Tibial nerve (tissue), 4 donors: ENCODE data around the gene LSM5. TPM values are rescaled to one million over a fixed set of nuclear protein-coding genes. Genes with fewer than 3 reads are reported as not detected.

Experiments used
- DNase-seq, 2 donors: peaks; one replicate each; pipeline ENCODE4 v3.0.0-alpha.2; 2019; ENCODE audit warnings: low spot score in 2 of 2
- H3K27ac ChIP-seq, 4 donors: fragments of 200-600 bp; sonication (generic) in 3 of 4; one replicate each; pipeline ENCODE4 v1.5.1; 2017 to 2019; ENCODE audit warnings: mild to moderate bottlenecking in 1 of 4
- H3K27me3 ChIP-seq, 2 donors: fragments of 200-600 bp; sonication (generic) in 1 of 2; one replicate each; pipeline versions ENCODE4 v1.5.1 to v1.6.0; 2017 to 2019
- H3K36me3 ChIP-seq, 3 donors: fragments of 200-600 bp; sonication (generic); one replicate each; pipeline ENCODE4 v1.5.1; 2018 to 2019
- H3K4me1 ChIP-seq, 4 donors: fragments of 200-600 bp; sonication (generic) in 3 of 4; one replicate each; pipeline ENCODE4 v1.5.1; 2017 to 2019
- H3K4me3 ChIP-seq, 4 donors: fragments of 200-600 bp; sonication (generic) in 3 of 4; one replicate each; pipeline ENCODE4 v1.5.1; 2017 to 2019; ENCODE audit warnings: mild to moderate bottlenecking in 1 of 4, moderate library complexity in 1 of 4
- H3K9me3 ChIP-seq, 4 donors: fragments of 200-600 bp; sonication (generic) in 3 of 4; one replicate each; pipeline ENCODE4 v1.5.1; 2017 to 2019
- CTCF ChIP-seq, 5 experiments: fragments of 200-600 bp in 3 of 5; fragments of 450-650 bp in 2 of 5; sonication (generic) in 3 of 5; IDR thresholded peaks; one replicate each; pipeline ENCODE4 v1.5.1; 2016 to 2019; ENCODE audit warnings: antibody characterized with exemption in 5 of 5, mild to moderate bottlenecking in 3 of 5, moderate library complexity in 2 of 5
- EP300 ChIP-seq, 2 donors: sonication (generic); formaldehyde crosslinking; IDR thresholded peaks; one replicate each; pipeline ENCODE4 v1.6.1; 2017; ENCODE audit warnings: antibody characterized with exemption in 2 of 2, mild to moderate bottlenecking in 1 of 2
- POLR2A ChIP-seq, 2 donors: fragments of 450-650 bp; IDR thresholded peaks; one replicate each; pipeline ENCODE4 v1.6.1; 2017; ENCODE audit warnings: antibody characterized with exemption in 2 of 2, mild to moderate bottlenecking in 2 of 2, moderate library complexity in 2 of 2
- WGBS, 2 donors: methylation state at CpG; one replicate each; pipeline ENCODE4 v1.1.5; 2018; 5-methylcytosine and 5-hydroxymethylcytosine counted together
- total RNA-seq, 4 donors: library from RNA; depleted of rRNA; stranded (reverse); fragments of >200 nt; gene quantifications; one replicate each; pipeline ENCODE4 v1.1.0, GENCODE V29; 2016

Gene LSM5
- total RNA-seq, 4 donors from 2014 or later, result 9.9 to 32.8 (median 15.7) TPM

- H3K9me3 ChIP-seq, result no peaks in the 10 kb centered on the region
- WGBS, 2 donors, result 78 to 93% methylated on average over 4 of the region's 4 CpGs
- no peak for TF ChIP-seq EP300 (IDR thresholded peaks at IDR 0.05)
- no peak for TF ChIP-seq POLR2A (IDR thresholded peaks at IDR 0.05)
- no peak for TF ChIP-seq CTCF (IDR thresholded peaks at IDR 0.05)
Observed at GRCh38 chr7:32535162-32535702, 45.1 kb upstream of the LSM5 start.

DNA sequence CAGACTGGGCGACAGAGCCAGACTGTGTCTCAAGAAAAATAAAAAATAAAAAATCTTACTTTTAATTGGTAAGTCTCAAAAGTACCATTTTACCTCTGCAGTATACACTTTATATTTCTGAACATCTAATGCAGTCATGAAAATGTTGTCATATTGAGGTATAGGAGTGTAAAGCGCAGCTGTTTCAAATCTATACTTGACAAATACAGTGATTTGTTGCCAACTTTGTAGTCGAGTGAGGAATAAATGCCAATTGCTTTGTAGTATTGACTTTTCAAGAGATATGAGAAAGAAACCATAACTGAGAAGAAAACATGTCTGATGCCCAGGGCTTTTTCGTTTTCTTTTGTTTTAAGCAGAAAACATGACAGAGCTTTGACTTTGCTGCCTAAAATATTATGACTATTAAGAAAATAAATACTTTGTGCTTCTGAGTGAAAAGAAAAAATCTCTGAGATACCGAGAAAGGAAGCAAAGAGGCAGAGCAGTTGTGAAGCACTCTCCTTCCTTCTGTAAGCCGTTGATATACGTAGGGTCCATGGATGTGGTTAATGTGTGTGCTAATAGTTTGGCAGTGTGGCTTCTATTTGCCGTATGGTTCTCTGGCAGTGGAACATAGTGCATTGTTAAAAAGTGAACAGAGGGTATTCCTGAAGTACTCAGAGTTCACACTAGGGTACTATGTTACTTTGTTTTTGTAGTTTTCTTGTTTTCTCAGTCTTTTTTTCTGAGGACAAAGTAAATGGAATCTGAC lies 43.3 kb upstream of the LSM5 start:
- no peak for TF ChIP-seq POLR2A (IDR thresholded peaks at IDR 0.05)
- no peak for TF ChIP-seq CTCF (IDR thresholded peaks at IDR 0.05)
- no peak for TF ChIP-seq EP300 (IDR thresholded peaks at IDR 0.05)
- no peak overlapping the region for H3K4me3 ChIP-seq
- 57 to 59% methylated on average over 8 of the region's 8 CpGs for WGBS, 2 donors
- H3K9me3 ChIP-seq, result no peaks in the 10 kb centered on the region
- DNase-seq, result no peak
- no peaks in the 10 kb centered on the region for H3K36me3 ChIP-seq
- no peaks in the 10 kb centered on the region for H3K27me3 ChIP-seq
- peaks cover 0 to 34% (median 7%) of the 10 kb centered on the region in 4 donors for H3K4me1 ChIP-seq
- no peak overlapping the region for H3K27ac ChIP-seq

More at GRCh38 chr7:32535162-32535702, 45.1 kb upstream of the LSM5 start:
- Histone ChIP-seq H3K4me3 (no peak overlapping the region), H3K27me3 (no peaks in the 10 kb centered on the region), H3K27ac (no peak overlapping the region), H3K36me3 (no peaks in the 10 kb centered on the region), H3K4me1 (peaks cover 0 to 34% (median 7%) of the 10 kb centered on the region in 4 donors)
- DNase-seq, result no peak

DNA sequence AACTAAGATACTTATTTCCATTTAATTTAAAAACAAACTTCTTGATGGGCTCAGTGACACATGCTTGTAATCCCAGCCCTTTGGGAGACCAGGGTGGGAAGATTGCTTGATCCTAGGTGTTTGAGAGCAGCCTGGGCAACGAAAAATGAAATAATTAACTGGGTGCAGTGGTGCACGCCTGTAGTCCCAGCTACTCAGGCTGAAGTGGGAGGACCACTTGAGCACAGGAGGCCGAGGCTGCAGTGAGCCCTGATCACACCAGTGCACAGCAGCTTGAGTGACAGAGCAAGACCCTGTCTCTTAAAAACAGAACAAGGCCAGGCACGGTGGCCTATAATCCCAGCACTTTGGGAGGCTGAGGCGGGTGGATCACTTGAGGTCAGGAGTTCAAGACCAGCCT lies 42.5 kb upstream of the LSM5 start:
- Histone ChIP-seq H3K4me3 (no peak overlapping the region), H3K4me1 (peaks cover 0 to 28% (median 6%) of the 10 kb centered on the region in 4 donors), H3K27ac (no peak overlapping the region), H3K36me3 (no peaks in the 10 kb centered on the region), H3K27me3 (no peaks in the 10 kb centered on the region), H3K9me3 (no peaks in the 10 kb centered on the region)
- 91 to 95% methylated on average over 5 of the region's 5 CpGs for WGBS, 2 donors
- no peak for TF ChIP-seq POLR2A (IDR thresholded peaks at IDR 0.05)
- TF ChIP-seq CTCF (IDR thresholded peaks at IDR 0.05), result no peak
- no peak for TF ChIP-seq EP300 (IDR thresholded peaks at IDR 0.05)
- no peak for DNase-seq

GRCh38 chr7:32532086-32532485 lies 41.9 kb upstream of the LSM5 start:
- no peak overlapping the region for H3K4me3 ChIP-seq
- no peaks in the 10 kb centered on the region for H3K36me3 ChIP-seq
- TF ChIP-seq CTCF (IDR thresholded peaks at IDR 0.05) (no peak), POLR2A (IDR thresholded peaks at IDR 0.05) (no peak), EP300 (IDR thresholded peaks at IDR 0.05) (no peak)
- no peak for DNase-seq
- peaks cover 0 to 22% (median 3%) of the 10 kb centered on the region in 4 donors for H3K4me1 ChIP-seq
- WGBS, 2 donors, result 75 to 93% methylated on average over 3 of the region's 3 CpGs
- no peaks in the 10 kb centered on the region for H3K27me3 ChIP-seq
- H3K9me3 ChIP-seq, result no peaks in the 10 kb centered on the region
- no peak overlapping the region for H3K27ac ChIP-seq

- no peak for DNase-seq
- WGBS, 2 donors, result 94% methylated on average over 13 of the region's 13 CpGs
Observed at GRCh38 chr7:32531402-32531801, 41.2 kb upstream of the LSM5 start.

More at GRCh38 chr7:32531402-32531801, 41.2 kb upstream of the LSM5 start:
- Histone ChIP-seq H3K4me3 (no peak overlapping the region), H3K27ac (no peak overlapping the region), H3K27me3 (no peaks in the 10 kb centered on the region), H3K9me3 (no peaks in the 10 kb centered on the region), H3K4me1 (peaks cover 0 to 20% (median under 1%) of the 10 kb centered on the region in 4 donors), H3K36me3 (no peaks in the 10 kb centered on the region)
- TF ChIP-seq CTCF (IDR thresholded peaks at IDR 0.05) (no peak), POLR2A (IDR thresholded peaks at IDR 0.05) (no peak), EP300 (IDR thresholded peaks at IDR 0.05) (no peak)
